Subcutaneous abdominal adipose tissue (tissue), 5 donors: ENCODE measurements around the gene EPAS1.
A peak's percentile ranks its signal among the peaks of the same experiment; 100 is the strongest.

ENCODE experiments used
- H3K27ac ChIP-seq: one replicate; pipeline ENCODE4 v1.7.0; 2013; ENCODE audit warnings: low read depth, mild to moderate bottlenecking, inconsistent platforms, low read length, moderate library complexity
- H3K27me3 ChIP-seq, 5 donors: one replicate each; pipeline ENCODE4 v1.7.0; 2013; ENCODE audit warnings: low read length in 5 of 5, inconsistent platforms in 1 of 5; ENCODE audit not compliant: control insufficient read depth in 5 of 5, insufficient read depth in 4 of 5
- H3K36me3 ChIP-seq, 5 donors: one replicate each; pipeline ENCODE4 v1.7.0; 2013; ENCODE audit warnings: low read length in 5 of 5; ENCODE audit not compliant: control insufficient read depth in 5 of 5, insufficient read depth in 5 of 5
- H3K4me1 ChIP-seq, 5 donors: one replicate each; pipeline ENCODE4 v1.7.0; 2013; ENCODE audit warnings: low read length in 5 of 5, mild to moderate bottlenecking in 3 of 5, moderate library complexity in 1 of 5; ENCODE audit not compliant: control insufficient read depth in 5 of 5, insufficient read depth in 5 of 5
- H3K4me3 ChIP-seq, 5 donors: one replicate each; pipeline ENCODE4 v1.7.0; 2013; ENCODE audit warnings: low read length in 5 of 5, low read depth in 1 of 5
- H3K9ac ChIP-seq, 5 donors: one replicate each; pipeline ENCODE4 v1.7.0; 2013; ENCODE audit warnings: low read length in 5 of 5, mild to moderate bottlenecking in 4 of 5, moderate library complexity in 3 of 5
- H3K9me3 ChIP-seq, 5 donors: one replicate each; pipeline ENCODE4 v1.7.0; 2013; ENCODE audit warnings: low read length in 5 of 5; ENCODE audit not compliant: control insufficient read depth in 5 of 5
- donor health status: healthy.
- donor health status: healthy.
- donor health status: healthy.
- donor health status: healthy.
- donor health status: healthy.

EPAS1 gene

GRCh38 chr2:46315103-46315890 lies 18.1 kb downstream of the EPAS1 start:
- H3K9ac ChIP-seq = peak overlapping the region in 4 of 5 donors; percentile 2 to 60 (median 36)
- peaks cover 14 to 97% (median 62%) of the 10 kb centered on the region in 5 donors for H3K4me1 ChIP-seq
- no peaks in the 10 kb centered on the region for H3K9me3 ChIP-seq
- peaks cover 0 to 7% (median 0%) of the 10 kb centered on the region in 5 donors for H3K36me3 ChIP-seq
- H3K27ac ChIP-seq = peak overlapping the region; percentile 86
- no peak overlapping the region for H3K4me3 ChIP-seq
- H3K27me3 ChIP-seq = peaks cover 0 to 5% (median 0%) of the 10 kb centered on the region in 5 donors

DNA sequence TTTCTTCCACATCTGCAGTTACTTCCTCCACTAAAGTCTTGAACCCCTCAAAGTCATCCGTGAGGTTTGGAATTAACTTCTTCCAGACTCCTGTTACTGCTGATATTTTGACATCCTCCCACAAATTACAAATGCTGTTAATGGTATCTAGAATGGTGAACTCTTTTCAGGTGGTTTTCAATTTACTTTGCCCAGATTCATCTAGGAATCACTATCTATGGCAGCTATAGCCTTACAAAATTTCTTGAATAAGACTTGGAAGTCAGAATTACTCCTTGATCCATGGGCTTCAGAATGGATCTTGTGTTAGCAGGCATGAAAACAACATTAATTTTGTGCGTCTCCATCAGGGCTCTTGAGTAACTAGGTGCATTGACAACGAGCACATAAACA lies 19.9 kb downstream of the EPAS1 start:
- Histone ChIP-seq H3K4me3 (no peak overlapping the region), H3K4me1 (peaks cover 12 to 98% (median 60%) of the 10 kb centered on the region in 5 donors), H3K27ac (peak overlapping the region; percentile 86), H3K9ac (no peak overlapping the region), H3K9me3 (no peaks in the 10 kb centered on the region), H3K36me3 (peaks cover 0 to 7% (median 0%) of the 10 kb centered on the region in 5 donors), H3K27me3 (peaks cover 0 to 5% (median 0%) of the 10 kb centered on the region in 5 donors)

DNA sequence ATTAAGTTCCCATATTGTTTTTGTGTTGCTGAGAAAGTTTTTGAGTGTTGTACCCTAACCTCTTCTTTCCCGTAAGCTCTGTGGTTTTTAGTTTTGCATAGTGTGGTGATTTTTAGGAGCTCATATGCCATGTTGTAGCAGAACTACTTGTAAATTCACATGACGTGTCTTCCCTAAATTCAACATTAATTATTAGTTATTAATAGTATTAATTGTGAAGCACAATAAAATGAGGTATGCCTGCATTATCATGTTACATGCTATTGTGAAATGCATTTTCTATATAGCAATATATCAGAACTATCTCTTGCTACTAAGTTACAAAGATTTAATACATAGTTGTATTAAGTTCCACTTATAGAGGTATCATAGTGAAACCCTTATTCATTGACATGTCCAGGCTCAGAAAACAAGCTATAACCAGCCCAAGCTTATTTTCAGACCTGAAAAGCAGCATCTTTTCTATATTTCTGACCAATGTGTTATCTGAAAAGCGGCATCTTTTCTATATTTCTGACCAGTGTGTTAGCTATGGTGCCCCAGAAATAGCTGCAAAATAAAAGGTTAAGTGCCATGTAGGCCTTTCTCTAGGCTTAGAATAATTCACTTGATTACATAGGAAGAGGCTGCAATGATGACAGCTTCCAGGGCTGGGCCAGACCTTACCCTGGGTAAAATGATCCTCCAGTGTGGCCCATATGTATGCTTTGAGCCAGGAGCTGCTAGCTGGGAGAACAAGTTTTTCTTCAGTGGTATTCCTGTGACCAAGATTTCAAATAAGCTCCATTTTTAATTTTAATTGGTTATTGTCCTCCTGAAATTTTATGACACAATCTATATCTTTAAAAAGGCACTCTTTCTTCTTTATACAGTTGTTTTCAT lies 21.6 kb downstream of the EPAS1 start:
- Histone ChIP-seq H3K9me3 (no peaks in the 10 kb centered on the region), H3K9ac (no peak overlapping the region), H3K4me1 (peaks cover 14 to 97% (median 50%) of the 10 kb centered on the region in 5 donors), H3K27me3 (peaks cover 0 to 5% (median 0%) of the 10 kb centered on the region in 5 donors), H3K27ac (peak overlapping the region; percentile 70), H3K4me3 (no peak overlapping the region), H3K36me3 (peaks cover 0 to 7% (median 0%) of the 10 kb centered on the region in 5 donors)

DNA sequence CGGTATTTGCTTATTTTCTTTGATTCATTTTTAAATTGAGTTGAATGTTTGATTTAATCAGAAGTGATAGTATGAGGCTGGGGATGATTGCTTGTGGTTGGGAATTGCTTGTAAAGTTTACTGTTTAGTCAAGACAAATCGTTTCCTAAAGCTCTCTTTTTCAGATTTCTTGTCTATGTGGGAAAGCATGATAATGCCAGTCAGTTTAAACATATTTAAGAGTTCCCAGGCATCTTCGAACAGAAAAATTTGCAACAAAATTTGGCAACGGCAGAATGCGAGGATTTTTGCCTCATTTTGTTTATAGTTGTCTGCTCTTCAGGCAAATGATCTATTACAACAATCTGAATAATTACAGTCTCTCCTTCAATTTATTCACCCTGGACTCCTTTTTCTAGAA lies 22.5 kb downstream of the EPAS1 start:
- H3K4me1 ChIP-seq = peaks cover 15 to 94% (median 45%) of the 10 kb centered on the region in 5 donors
- H3K36me3 ChIP-seq = peaks cover 0 to 7% (median 0%) of the 10 kb centered on the region in 5 donors
- peaks cover 0 to 5% (median 0%) of the 10 kb centered on the region in 5 donors for H3K27me3 ChIP-seq
- peak overlapping the region in 2 of 5 donors; percentile 20 to 25 for H3K4me3 ChIP-seq
- peak overlapping the region in 1 of 5 donors; percentile 12 for H3K9ac ChIP-seq
- peak overlapping the region; percentile 70 for H3K27ac ChIP-seq
- no peaks in the 10 kb centered on the region for H3K9me3 ChIP-seq

- H3K9me3 ChIP-seq = no peaks in the 10 kb centered on the region
- peak overlapping the region; percentile 70 for H3K27ac ChIP-seq
- H3K4me1 ChIP-seq = peaks cover 14 to 94% (median 44%) of the 10 kb centered on the region in 5 donors
- peak overlapping the region in 3 of 5 donors; percentile 20 to 54 (median 25) for H3K4me3 ChIP-seq
- H3K9ac ChIP-seq = peak overlapping the region in 2 of 5 donors; percentile 8 to 44
- peaks cover 0 to 5% (median 0%) of the 10 kb centered on the region in 5 donors for H3K27me3 ChIP-seq
- H3K36me3 ChIP-seq = peaks cover 0 to 7% (median 0%) of the 10 kb centered on the region in 5 donors
Measured at GRCh38 chr2:46320141-46320567, 22.9 kb downstream of the EPAS1 start.

DNA sequence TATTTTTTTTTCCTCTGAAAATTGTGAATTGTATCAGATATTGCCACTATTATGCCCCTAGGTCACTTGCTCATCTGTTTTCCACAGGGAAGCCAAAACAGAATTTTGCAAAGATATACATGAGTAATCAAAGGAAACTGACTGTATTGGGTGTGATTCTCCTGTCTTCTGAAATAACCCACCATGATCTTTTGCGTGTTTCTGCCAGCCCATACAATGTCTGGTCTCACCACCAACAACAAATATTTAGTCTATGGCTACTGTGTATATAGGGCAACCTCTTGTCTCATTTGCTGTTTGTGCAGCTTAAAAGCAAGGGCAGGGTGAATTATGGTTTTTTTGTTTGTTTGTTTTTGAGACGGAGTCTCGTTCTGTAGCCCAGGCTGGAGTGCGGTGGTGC lies 26.5 kb downstream of the EPAS1 start:
- Histone ChIP-seq H3K4me1 (peaks cover 17 to 95% (median 63%) of the 10 kb centered on the region in 5 donors), H3K4me3 (no peak overlapping the region), H3K36me3 (peaks cover 0 to 3% (median 0%) of the 10 kb centered on the region in 5 donors), H3K9me3 (no peaks in the 10 kb centered on the region), H3K27ac (no peak overlapping the region), H3K27me3 (no peaks in the 10 kb centered on the region), H3K9ac (no peak overlapping the region)

DNA sequence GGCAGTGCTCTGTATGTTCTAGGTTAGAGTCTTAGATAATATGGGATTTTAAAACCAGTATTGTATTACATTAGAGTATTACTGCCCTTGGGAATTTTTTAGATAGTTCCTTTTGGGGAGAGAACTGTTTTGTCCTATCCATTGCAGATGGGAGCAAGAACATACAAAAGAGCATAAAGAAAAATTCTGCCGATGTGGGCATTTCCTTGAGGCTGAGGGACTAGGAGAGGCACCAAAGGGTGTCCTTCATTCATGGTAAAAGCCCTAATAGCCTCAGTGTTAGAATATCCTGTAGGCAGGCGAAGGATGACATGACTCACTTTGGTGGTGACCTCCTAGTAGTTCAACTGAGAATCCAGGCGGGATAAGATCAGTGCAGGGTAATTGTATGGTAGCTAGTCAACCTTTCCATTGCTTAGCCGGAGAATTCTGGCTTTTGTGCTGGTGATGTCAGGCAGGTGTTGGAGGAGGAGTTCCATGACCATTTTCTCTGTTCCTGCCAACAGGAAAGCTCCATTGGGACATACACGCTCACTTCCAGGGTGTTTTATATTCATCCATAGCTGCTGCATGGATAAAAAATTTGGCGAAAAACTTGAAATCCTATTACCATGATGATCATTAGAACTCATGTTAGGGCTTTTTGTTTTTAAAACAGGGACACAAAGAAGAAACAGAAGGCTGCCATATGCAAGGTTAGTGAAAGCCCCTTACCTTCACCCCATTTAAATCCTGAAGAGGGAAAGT lies 28.1 kb downstream of the EPAS1 start:
- H3K4me3 ChIP-seq = no peak overlapping the region
- no peak overlapping the region for H3K9ac ChIP-seq
- no peaks in the 10 kb centered on the region for H3K27me3 ChIP-seq
- H3K4me1 ChIP-seq = peaks cover 21 to 95% (median 62%) of the 10 kb centered on the region in 5 donors
- peaks cover 0 to 3% (median 0%) of the 10 kb centered on the region in 5 donors for H3K36me3 ChIP-seq
- H3K27ac ChIP-seq = peak overlapping the region; percentile 50
- H3K9me3 ChIP-seq = no peaks in the 10 kb centered on the region

DNA sequence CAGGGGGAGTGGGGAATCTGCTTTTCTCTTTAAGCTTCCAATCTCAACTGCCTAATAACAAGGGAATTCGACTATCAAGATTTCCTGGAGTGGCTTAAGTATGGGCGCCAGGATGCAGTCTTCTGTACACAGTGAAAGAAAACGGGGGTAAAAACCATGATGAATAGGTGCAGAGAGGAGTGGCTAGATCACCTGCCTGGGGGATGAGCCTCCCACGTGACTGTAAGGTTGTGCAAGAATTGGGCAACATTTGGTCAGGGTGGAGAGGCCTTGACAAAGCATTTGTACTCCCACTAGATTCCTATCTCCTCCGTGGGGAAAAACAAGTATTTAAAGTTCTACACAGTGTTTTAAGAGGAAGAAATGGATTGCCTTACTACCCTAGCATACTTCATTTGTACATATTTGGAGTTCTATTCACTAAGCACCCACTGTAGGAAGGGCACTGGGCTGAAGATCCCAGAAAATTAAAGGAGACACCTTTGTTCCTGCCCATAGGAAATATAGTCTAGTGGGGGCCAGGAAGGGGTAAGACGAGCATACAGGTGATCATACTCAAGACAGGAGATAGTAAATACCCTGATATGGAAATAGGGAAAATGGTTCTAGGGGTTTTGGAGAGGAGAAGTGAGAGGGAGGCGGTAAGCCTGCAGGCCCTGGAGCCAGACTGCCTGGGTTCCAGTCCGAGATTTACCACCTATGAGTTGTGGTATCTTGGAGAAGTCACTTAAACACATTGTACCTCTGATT lies 29.2 kb downstream of the EPAS1 start:
- Histone ChIP-seq H3K9ac (no peak overlapping the region), H3K27ac (peak overlapping the region; percentile 53), H3K9me3 (no peaks in the 10 kb centered on the region), H3K27me3 (no peaks in the 10 kb centered on the region), H3K36me3 (peaks cover 0 to 3% (median 0%) of the 10 kb centered on the region in 5 donors), H3K4me3 (no peak overlapping the region), H3K4me1 (peaks cover 24 to 95% (median 66%) of the 10 kb centered on the region in 5 donors)

- Histone ChIP-seq H3K27me3 (no peaks in the 10 kb centered on the region), H3K36me3 (peaks cover 0 to 3% (median 0%) of the 10 kb centered on the region in 5 donors), H3K4me1 (peaks cover 24 to 96% (median 74%) of the 10 kb centered on the region in 5 donors), H3K4me3 (no peak overlapping the region), H3K9me3 (no peaks in the 10 kb centered on the region), H3K27ac (peak overlapping the region; percentile 53), H3K9ac (no peak overlapping the region)
Measured at GRCh38 chr2:46327627-46328026, 30.4 kb downstream of the EPAS1 start.
